GM12874 (cell line): ENCODE data around the gene GPR15.

ENCODE experiments used
- CTCF ChIP-seq: IDR thresholded peaks from 2 replicates; pipeline ENCODE4 v1.5.1; 2011; ENCODE audit warnings: low read depth, mild to moderate bottlenecking, control low read depth, low read length, moderate library complexity; ENCODE audit not compliant: insufficient read depth

The GPR15 gene

GRCh38 chr3:98561727-98562521 lies 30.1 kb downstream of the GPR15 start:
- no peak for TF ChIP-seq CTCF

DNA sequence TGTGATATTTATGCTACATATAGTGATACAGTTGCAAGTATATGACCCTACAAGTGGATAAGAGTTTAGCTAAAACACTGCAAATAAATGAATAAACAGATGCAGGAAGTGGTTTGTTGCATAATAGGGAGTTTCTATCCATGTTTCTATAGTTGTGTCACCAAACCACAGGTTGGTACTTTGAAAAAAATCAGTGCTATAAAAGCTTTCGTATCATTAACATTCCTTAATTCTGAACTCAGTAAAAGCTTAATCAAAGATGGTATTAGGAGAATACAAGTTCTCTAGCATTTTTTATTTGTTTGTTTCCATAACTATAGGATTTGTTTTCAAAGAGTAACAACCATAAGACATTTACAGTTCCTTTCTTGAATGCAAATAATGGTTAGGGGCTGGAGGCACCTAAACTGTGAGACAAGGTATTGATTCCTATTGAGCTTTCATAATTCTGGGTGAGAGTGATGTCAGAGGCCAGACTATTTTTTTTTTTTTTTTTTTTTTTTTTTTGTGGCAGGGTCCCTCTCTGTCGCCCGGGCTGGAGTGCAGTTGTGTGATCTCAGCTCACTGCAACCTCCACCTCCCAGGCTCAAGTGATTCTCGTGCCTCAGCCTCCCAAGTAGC lies 32.0 kb downstream of the GPR15 start:
- TF ChIP-seq CTCF: no peak

DNA sequence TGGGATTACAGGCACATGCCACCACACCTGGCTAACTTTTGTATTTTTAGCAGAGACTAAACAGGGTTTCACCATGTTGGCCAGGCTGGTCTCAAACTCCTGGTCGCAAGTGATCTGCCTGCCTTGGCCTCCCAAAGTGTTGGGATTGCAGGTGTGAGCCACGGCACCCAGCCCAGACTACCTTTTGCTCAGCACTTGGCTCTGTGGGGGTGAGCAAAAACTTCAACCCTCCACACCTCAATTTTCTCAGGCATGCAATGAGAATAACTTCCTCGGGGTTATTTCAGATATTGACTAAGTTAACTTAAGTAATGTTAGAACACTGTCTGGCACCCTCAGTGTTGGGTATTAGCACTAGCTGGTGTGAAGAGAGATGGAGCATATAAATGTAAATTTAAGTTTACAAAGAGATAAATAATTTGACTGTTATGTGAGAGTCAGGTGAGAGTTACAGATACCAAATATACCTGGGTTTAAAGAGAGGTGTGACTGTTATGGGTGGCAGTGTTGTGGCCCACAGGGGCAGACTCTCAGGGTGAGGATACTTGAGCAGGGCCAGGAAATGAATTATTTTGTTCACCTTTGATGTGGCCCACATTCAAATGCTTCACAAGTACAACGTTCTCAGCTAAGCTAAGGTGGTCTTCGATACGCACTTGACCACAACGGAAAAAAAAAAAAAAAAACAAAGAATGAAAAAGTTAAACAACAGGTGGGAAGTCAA lies 32.7 kb downstream of the GPR15 start:
- no peak for TF ChIP-seq CTCF

DNA sequence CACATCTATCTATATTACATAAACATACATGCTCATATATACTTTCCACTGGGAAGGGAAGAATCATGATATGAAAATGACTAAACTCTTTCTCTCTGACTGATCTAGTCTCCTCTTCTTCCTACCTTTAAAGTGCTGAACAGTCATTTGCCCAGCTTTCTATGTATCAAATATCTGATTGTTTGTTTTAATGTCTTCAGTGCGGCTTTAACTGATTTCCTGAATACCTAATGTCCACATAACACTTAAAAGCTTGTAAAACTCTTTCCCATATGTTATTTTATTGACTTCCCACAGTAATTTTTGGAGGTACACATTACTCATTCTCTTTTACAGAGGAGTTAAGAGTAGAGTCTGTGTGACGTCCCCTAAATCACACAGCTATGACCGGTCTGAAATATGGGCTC lies 33.5 kb downstream of the GPR15 start:
- no peak for TF ChIP-seq CTCF

DNA sequence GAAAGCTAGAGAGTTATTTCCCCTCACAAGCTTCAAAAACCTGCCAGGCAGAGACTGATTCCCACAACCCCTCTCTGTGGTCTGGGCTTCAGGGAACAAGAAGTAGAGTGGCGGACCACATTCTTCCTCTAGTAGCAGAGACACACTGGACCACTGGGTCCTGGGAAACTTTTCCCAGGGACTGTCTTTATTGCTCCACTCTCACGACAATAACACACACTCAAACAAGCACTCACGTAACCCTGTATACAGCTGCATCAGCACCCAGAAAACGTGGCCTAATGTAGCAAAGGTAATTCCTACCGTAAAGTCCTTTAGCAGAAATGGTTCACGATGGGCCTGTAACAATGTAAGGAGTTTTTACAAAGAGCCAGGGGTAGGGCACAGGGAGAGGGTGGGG lies 34.1 kb downstream of the GPR15 start:
- TF ChIP-seq CTCF: no peak

GRCh38 chr3:98567666-98568270 lies 36.0 kb downstream of the GPR15 start:
- no peak for TF ChIP-seq CTCF

- TF ChIP-seq CTCF: no peak
These were observed 36.6 kb downstream of the GPR15 start for GRCh38 chr3:98568402-98568801.
